GM10266 (cell line): Measurements from ENCODE around the gene NPAS3.

ENCODE experiments used
- DNase-seq: peaks from one replicate; pipeline ENCODE4 v3.0.0; 2012; ENCODE audit errors: extremely low spot score
- TF ChIP-seq, protein P1 (sequence below): IDR thresholded peaks from 2 replicates; pipeline ENCODE4 v1.5.1; 2012; ENCODE audit warnings: mild to moderate bottlenecking, low read depth; ENCODE audit not compliant: control insufficient read depth, insufficient read depth; ENCODE audit errors: missing control alignments

NPAS3 gene

DNA sequence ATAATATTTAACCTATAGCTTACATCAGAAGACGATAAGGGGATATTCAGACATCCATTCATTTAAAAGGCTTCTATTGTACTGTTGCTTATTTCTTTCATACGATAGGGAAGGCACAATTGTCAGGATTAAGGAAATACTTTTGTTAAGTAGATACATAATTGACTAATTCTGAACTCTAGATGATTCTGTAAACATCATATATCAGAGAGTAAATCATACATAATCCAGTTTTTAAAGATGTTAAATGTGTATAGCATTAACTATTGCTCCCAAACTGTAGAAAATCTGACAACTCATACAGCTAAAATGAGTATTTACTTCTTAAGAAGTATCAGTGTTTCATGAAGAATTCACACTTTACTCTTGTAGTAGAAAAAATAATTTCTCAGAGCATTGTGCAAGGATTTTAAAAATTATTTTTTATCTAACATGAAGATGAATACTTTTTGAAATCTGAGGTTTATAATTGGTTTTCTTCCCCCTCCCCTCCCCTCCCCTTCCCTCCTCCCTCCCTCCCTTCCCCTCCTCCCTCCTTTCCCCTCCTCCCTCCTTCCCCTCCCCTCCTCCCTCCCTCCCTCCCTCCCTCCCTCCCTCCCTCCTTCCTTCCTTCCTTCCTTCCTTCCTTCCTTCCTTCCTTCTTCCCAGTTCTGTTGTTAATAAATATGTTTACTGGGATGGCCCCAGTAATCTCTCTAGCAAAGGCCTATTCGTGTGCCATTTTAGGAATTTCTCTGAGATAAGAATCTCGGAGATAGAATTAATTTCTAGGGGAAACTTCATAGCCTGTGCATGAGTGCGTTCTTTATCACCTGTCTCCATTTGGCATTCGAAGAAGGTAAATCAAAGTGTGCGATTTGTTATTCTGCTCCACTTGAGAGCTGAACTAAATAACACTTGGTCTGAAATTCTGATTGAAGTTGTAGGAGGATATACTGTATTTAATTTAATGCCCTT is 2.3 kb downstream of the NPAS3 start:
- DNase-seq, result no peak
- TF ChIP-seq, protein P1, sequence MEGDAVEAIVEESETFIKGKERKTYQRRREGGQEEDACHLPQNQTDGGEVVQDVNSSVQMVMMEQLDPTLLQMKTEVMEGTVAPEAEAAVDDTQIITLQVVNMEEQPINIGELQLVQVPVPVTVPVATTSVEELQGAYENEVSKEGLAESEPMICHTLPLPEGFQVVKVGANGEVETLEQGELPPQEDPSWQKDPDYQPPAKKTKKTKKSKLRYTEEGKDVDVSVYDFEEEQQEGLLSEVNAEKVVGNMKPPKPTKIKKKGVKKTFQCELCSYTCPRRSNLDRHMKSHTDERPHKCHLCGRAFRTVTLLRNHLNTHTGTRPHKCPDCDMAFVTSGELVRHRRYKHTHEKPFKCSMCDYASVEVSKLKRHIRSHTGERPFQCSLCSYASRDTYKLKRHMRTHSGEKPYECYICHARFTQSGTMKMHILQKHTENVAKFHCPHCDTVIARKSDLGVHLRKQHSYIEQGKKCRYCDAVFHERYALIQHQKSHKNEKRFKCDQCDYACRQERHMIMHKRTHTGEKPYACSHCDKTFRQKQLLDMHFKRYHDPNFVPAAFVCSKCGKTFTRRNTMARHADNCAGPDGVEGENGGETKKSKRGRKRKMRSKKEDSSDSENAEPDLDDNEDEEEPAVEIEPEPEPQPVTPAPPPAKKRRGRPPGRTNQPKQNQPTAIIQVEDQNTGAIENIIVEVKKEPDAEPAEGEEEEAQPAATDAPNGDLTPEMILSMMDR, result no peak

DNA sequence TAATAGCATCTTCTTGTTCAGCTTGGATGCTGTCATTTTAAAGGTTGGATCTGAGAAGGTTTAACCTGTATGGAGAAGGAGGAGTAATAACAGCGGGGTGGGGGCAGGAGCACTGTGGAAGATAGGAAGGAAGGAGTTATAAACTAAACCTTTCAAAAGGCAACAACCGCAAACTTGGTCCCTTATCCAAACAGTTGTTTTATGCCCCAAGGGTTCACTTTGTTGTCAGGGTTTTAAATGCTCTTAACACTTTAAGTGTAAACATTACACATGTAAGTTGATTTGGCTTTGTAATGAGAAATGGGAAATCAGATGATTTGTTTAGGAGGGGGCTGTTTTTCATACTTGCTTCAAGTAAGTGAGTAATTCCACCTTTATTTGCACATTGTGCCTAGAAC is 3.0 kb downstream of the NPAS3 start:
- no peak for DNase-seq
- TF ChIP-seq, protein P1, result no peak

DNA sequence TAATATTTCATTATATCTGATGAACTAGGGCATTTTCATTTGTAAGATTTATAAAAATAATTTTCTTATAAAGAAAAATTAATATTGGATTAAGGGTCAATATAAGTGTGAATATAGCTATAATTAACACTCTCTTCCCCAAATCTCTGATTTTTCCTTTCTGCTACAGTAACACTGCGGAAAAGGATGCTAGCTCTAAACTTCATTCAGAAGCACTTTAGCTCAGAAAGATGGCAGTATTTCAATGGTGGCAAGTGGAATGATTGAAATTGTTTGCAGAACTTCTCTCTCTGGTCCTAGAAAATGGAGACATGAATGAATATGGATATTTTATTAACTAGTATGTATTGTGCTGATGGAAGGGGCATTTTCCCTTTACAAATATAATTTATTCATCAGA is 8.4 kb downstream of the NPAS3 start:
- no peak for DNase-seq
- TF ChIP-seq, protein P1, result no peak

DNA sequence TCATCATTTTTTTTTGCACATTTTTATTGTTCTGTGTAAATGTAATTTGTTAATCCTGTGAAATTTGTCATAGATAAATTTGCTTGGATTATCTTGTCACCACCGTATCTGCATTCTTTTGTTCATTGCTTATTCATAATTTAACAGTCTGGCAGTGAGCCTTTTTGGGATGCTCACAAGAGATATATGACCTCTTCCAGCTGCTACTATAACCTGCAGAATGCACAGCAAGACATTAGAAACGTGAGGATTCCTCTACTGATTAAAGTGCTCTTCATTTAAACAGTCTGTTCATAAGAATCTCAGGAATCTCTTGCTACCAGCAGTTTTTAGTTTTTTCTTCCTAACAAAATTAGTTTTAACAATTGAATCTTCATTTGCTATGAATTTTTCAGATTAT is 9.1 kb downstream of the NPAS3 start:
- TF ChIP-seq, protein P1, result no peak
- no peak for DNase-seq

DNA sequence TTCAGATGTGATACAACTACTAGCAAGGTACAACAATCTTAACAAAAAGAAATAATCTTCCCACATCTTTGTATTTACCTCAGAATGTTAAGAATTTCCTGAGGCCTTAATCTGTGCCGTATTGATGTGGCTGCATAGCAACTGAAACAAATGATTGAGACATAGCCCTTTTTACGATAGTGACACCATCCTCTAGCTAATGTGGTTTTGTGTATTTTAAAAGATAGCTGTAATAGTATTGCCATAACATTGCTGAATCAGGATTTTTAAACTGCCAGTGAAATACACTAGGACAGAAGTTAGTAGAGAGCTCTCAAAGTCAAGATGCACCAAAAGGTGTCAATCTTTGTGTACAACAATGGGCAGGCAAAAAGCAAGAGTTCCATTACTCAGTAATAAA is 11.9 kb downstream of the NPAS3 start:
- TF ChIP-seq, protein P1, result no peak

DNA sequence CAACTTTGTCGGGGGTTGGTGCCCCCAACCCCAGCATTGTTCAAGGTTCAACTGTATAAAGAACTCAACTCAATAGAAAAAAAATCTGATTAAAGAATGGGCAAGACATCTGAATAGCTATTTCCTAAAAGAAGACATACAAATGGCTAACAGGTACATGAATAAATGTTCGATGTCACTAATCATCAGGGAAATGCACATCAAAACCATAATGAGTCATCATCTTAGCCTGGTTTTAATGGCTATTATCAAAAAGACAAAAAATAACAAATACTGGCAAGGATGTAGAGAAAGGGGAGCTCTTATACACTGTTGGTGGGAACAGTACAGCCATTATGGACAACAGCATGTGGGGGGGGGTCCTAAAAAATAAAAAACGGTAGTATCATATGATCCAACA is 28.7 kb downstream of the NPAS3 start:
- TF ChIP-seq, protein P1, result no peak
- DNase-seq, result no peak

More for the DNA sequence above, 11.9 kb downstream of the NPAS3 start:
- DNase-seq, result no peak

DNA sequence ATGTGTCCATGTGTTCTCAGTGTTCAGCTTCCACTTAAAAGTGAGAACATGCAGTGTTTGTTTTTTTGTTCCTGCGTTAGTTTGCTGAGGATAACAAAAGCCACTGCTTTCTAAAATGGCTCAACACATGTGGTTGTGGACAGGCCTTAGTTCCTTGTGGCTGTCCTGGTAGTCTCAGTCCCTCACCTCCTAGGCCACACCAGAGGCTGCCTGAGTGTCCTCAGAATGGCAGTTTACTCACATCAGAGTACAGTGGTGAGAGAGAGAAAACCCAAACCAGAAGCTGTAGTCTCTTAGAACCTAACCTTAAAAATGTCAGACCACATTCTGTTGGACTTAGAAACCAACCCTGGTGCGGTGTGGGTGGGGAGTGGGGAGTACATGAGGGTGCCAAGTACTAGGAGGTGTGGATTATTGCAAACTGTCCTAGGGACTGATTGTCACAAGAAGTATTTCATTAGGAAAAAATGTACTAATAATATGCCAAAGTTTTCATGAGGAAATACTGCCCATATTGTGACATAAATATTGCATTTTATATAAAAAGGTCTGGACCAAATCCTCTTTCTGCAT is 30.4 kb downstream of the NPAS3 start:
- TF ChIP-seq, protein P1, result no peak
- DNase-seq, result no peak
